Measurements from ENCODE around the gene SEZ6L. TPM values are rescaled to one million over a fixed set of nuclear protein-coding genes. Genes with fewer than 3 reads are reported as not detected.

The SEZ6L gene
- total RNA-seq, 1 experiment from 2014 or later: 0.83 TPM

GRCh38 chr22:26336773-26337172 lies 167.5 kb downstream of the SEZ6L start:
- no peaks in the 10 kb centered on the region for H3K36me3 ChIP-seq (replicated peaks; ENCODE audit: control insufficient read depth, insufficient read depth, low read length)
- H3K27me3 ChIP-seq (ENCODE audit: control insufficient read depth, insufficient read depth, low read length): peaks cover 2% of the 10 kb centered on the region
- no peak overlapping the region for H3K4me3 ChIP-seq (ENCODE audit: insufficient read depth, low read depth, low read length)
- DNase-seq: no peak

- no peak overlapping the region for H3K4me3 ChIP-seq (ENCODE audit: insufficient read depth, low read depth, low read length)
- peaks cover under 1% of the 10 kb centered on the region for H3K27me3 ChIP-seq (ENCODE audit: control insufficient read depth, insufficient read depth, low read length)
- H3K36me3 ChIP-seq (replicated peaks; ENCODE audit: control insufficient read depth, insufficient read depth, low read length): no peaks in the 10 kb centered on the region
- no peak for DNase-seq
Measured at GRCh38 chr22:26339755-26340154, 170.5 kb downstream of the SEZ6L start.

- Histone ChIP-seq H3K36me3 (replicated peaks; ENCODE audit: control insufficient read depth, insufficient read depth, low read length) (no peaks in the 10 kb centered on the region), H3K4me3 (ENCODE audit: insufficient read depth, low read depth, low read length) (no peak overlapping the region), H3K27me3 (ENCODE audit: control insufficient read depth, insufficient read depth, low read length) (no peaks in the 10 kb centered on the region; the same call in 1 of the 2 replicates)
- no peak for DNase-seq
Measured at GRCh38 chr22:26342745-26343410, 173.6 kb downstream of the SEZ6L start.

GRCh38 chr22:26345496-26345895 lies 176.2 kb downstream of the SEZ6L start:
- Histone ChIP-seq H3K4me3 (ENCODE audit: insufficient read depth, low read depth, low read length) (no peak overlapping the region), H3K36me3 (replicated peaks; ENCODE audit: control insufficient read depth, insufficient read depth, low read length) (no peaks in the 10 kb centered on the region), H3K27me3 (ENCODE audit: control insufficient read depth, insufficient read depth, low read length) (no peaks in the 10 kb centered on the region; the same call in 1 of the 2 replicates)
- no peak for DNase-seq

GRCh38 chr22:26348810-26349526 lies 179.7 kb downstream of the SEZ6L start:
- DNase-seq: no peak
- no peaks in the 10 kb centered on the region for H3K27me3 ChIP-seq (ENCODE audit: control insufficient read depth, insufficient read depth, low read length)
- no peaks in the 10 kb centered on the region for H3K36me3 ChIP-seq (replicated peaks; ENCODE audit: control insufficient read depth, insufficient read depth, low read length)
- H3K4me3 ChIP-seq (ENCODE audit: insufficient read depth, low read depth, low read length): no peak overlapping the region

GRCh38 chr22:26354707-26355106 lies 185.4 kb downstream of the SEZ6L start:
- Histone ChIP-seq H3K36me3 (replicated peaks; ENCODE audit: control insufficient read depth, insufficient read depth, low read length) (no peaks in the 10 kb centered on the region), H3K4me3 (ENCODE audit: insufficient read depth, low read depth, low read length) (no peak overlapping the region), H3K27me3 (ENCODE audit: control insufficient read depth, insufficient read depth, low read length) (no peaks in the 10 kb centered on the region)
- DNase-seq: no peak

GRCh38 chr22:26357281-26357680 lies 188.0 kb downstream of the SEZ6L start:
- Histone ChIP-seq H3K4me3 (ENCODE audit: insufficient read depth, low read depth, low read length) (no peak overlapping the region), H3K36me3 (replicated peaks; ENCODE audit: control insufficient read depth, insufficient read depth, low read length) (no peaks in the 10 kb centered on the region), H3K27me3 (ENCODE audit: control insufficient read depth, insufficient read depth, low read length) (no peaks in the 10 kb centered on the region)
- DNase-seq: no peak

- no peak for DNase-seq
- no peaks in the 10 kb centered on the region for H3K27me3 ChIP-seq (ENCODE audit: control insufficient read depth, insufficient read depth, low read length)
- H3K36me3 ChIP-seq (replicated peaks; ENCODE audit: control insufficient read depth, insufficient read depth, low read length): no peaks in the 10 kb centered on the region
- no peak overlapping the region for H3K4me3 ChIP-seq (ENCODE audit: insufficient read depth, low read depth, low read length)
Measured at GRCh38 chr22:26357813-26358212, 188.6 kb downstream of the SEZ6L start.

- DNase-seq: no peak
- H3K36me3 ChIP-seq (replicated peaks; ENCODE audit: control insufficient read depth, insufficient read depth, low read length): no peaks in the 10 kb centered on the region
- no peak overlapping the region for H3K4me3 ChIP-seq (ENCODE audit: insufficient read depth, low read depth, low read length)
- no peaks in the 10 kb centered on the region for H3K27me3 ChIP-seq (ENCODE audit: control insufficient read depth, insufficient read depth, low read length)
Measured at GRCh38 chr22:26359156-26359555, 189.9 kb downstream of the SEZ6L start.

GRCh38 chr22:26360169-26360885 lies 191.1 kb downstream of the SEZ6L start:
- H3K4me3 ChIP-seq (ENCODE audit: insufficient read depth, low read depth, low read length): no peak overlapping the region; the same call in 1 of the 2 replicates
- no peaks in the 10 kb centered on the region for H3K27me3 ChIP-seq (ENCODE audit: control insufficient read depth, insufficient read depth, low read length)
- peak; percentile 77 for DNase-seq
- no peaks in the 10 kb centered on the region for H3K36me3 ChIP-seq (replicated peaks; ENCODE audit: control insufficient read depth, insufficient read depth, low read length)

GRCh38 chr22:26362471-26362870 lies 193.2 kb downstream of the SEZ6L start:
- Histone ChIP-seq H3K4me3 (ENCODE audit: insufficient read depth, low read depth, low read length) (no peak overlapping the region), H3K36me3 (replicated peaks; ENCODE audit: control insufficient read depth, insufficient read depth, low read length) (no peaks in the 10 kb centered on the region), H3K27me3 (ENCODE audit: control insufficient read depth, insufficient read depth, low read length) (no peaks in the 10 kb centered on the region)
- no peak for DNase-seq

- H3K36me3 ChIP-seq (replicated peaks; ENCODE audit: control insufficient read depth, insufficient read depth, low read length): no peaks in the 10 kb centered on the region
- peak; percentile 68 for DNase-seq
- no peak overlapping the region for H3K4me3 ChIP-seq (ENCODE audit: insufficient read depth, low read depth, low read length)
- no peaks in the 10 kb centered on the region for H3K27me3 ChIP-seq (ENCODE audit: control insufficient read depth, insufficient read depth, low read length)
Measured at GRCh38 chr22:26364066-26365015, 195.1 kb downstream of the SEZ6L start.

- H3K4me3 ChIP-seq (ENCODE audit: insufficient read depth, low read depth, low read length): no peak overlapping the region
- H3K36me3 ChIP-seq (replicated peaks; ENCODE audit: control insufficient read depth, insufficient read depth, low read length): no peaks in the 10 kb centered on the region
- peak; percentile 70 for DNase-seq
- no peaks in the 10 kb centered on the region for H3K27me3 ChIP-seq (ENCODE audit: control insufficient read depth, insufficient read depth, low read length)
Measured at GRCh38 chr22:26367402-26368245, 198.4 kb downstream of the SEZ6L start.

Data from H7 (cell line).